H1 (cell line): Measurements from ENCODE around the gene BARX1. TPM values are rescaled to one million over a fixed set of nuclear protein-coding genes. Genes with fewer than 3 reads are reported as not detected.

ENCODE experiments used
- CTCF ChIA-PET: fragments of 300-600 bp; sonication (Branson Sonifier 250); formaldehyde crosslinking; loops from one replicate; lab custom pipeline; 2021; ENCODE audit not compliant: partially characterized antibody; lab: Charles Lee
- POLR2A ChIA-PET: fragments of 300-600 bp; sonication (Branson Sonifier 250); formaldehyde crosslinking; loops from one replicate; lab custom pipeline; 2021; ENCODE audit warnings: inconsistent platforms; ENCODE audit not compliant: partially characterized antibody; lab: Charles Lee
- DNase-seq, 2 experiments: peaks; one replicate each; pipeline versions ENCODE4 v3.0.0 to v3.0.0-alpha.2; 2010 to 2022; ENCODE audit warnings: low spot score in 2 of 2, low read depth in 1 of 2, mixed read lengths in 1 of 2
- FAIRE-seq: peaks from 2 replicates; lab custom pipeline; 2011; peaks lifted over from hg19 to GRCh38; lab: Jason Lieb, UNC
- H2AFZ ChIP-seq: 2 replicates; pipeline ENCODE4 v1.8.1; 2012; ENCODE audit warnings: low read length, inconsistent platforms
- H2AK5ac ChIP-seq: 2 replicates; pipeline ENCODE4 v1.6.1; 2013; ENCODE audit warnings: low read depth, low read length
- H2BK120ac ChIP-seq: replicated peaks from 2 replicates; pipeline ENCODE3; 2013; ENCODE audit warnings: low read depth, low read length, inconsistent platforms
- H2BK12ac ChIP-seq: 2 replicates; pipeline ENCODE4 v1.6.1; 2013; ENCODE audit warnings: low read depth, low read length
- H2BK15ac ChIP-seq: 2 replicates; pipeline ENCODE4 v1.6.1; 2013; ENCODE audit warnings: low read length
- H2BK20ac ChIP-seq: 2 replicates; pipeline ENCODE4 v1.6.1; 2013; ENCODE audit warnings: low read length
- H2BK5ac ChIP-seq: 2 replicates; pipeline ENCODE4 v1.6.1; 2013; ENCODE audit warnings: low read depth, low read length
- H3K14ac ChIP-seq: 2 replicates; pipeline ENCODE4 v1.6.1; 2013; ENCODE audit warnings: inconsistent platforms; ENCODE audit not compliant: insufficient read length
- H3K18ac ChIP-seq: 2 replicates; pipeline ENCODE4 v1.6.1; 2013; ENCODE audit warnings: low read length; ENCODE audit errors: extremely low read depth
- H3K23ac ChIP-seq: 2 replicates; pipeline ENCODE4 v1.6.1; 2013; ENCODE audit warnings: inconsistent platforms; ENCODE audit not compliant: insufficient read length
- H3K23me2 ChIP-seq: 2 replicates; pipeline ENCODE4 v1.6.1; 2013; ENCODE audit warnings: low read depth, low read length
- H3K27ac ChIP-seq: 2 replicates; pipeline ENCODE4 v1.6.1; 2011; ENCODE audit warnings: low read depth, low read length, inconsistent platforms
- H3K27me3 ChIP-seq, 4 experiments: replicated peaks in 1 of 4; 1 replicate in 1 of 4; 2 replicates in 3 of 4; pipeline versions ENCODE4 v1.6.1 to v1.8.1; 2011 to 2013; ENCODE audit warnings: low read length in 3 of 4, mild to moderate bottlenecking in 3 of 4, inconsistent platforms in 2 of 4, mixed read lengths in 2 of 4, moderate library complexity in 1 of 4; ENCODE audit not compliant: control insufficient read depth in 3 of 4, insufficient read depth in 3 of 4; ENCODE audit errors: extremely low read depth in 1 of 4
- H3K36me3 ChIP-seq, 4 experiments: 2 replicates each; pipeline versions ENCODE4 v1.6.1 to v1.8.1; 2011 to 2013; ENCODE audit warnings: mild to moderate bottlenecking in 4 of 4, low read length in 3 of 4, moderate library complexity in 2 of 4, control low read depth in 1 of 4, inconsistent platforms in 1 of 4; ENCODE audit not compliant: insufficient read depth in 4 of 4, control insufficient read depth in 2 of 4
- H3K4ac ChIP-seq: replicated peaks from 2 replicates; pipeline ENCODE3; 2013; ENCODE audit warnings: low read length, low read depth, mixed read lengths, inconsistent platforms; ENCODE audit not compliant: insufficient read length
- H3K4me1 ChIP-seq, 4 experiments: replicated peaks in 1 of 4; 1 replicate in 1 of 4; 2 replicates in 3 of 4; pipeline versions ENCODE4 v1.6.1 to v1.8.1; 2011 to 2013; ENCODE audit warnings: low read length in 3 of 4, inconsistent platforms in 2 of 4, mixed read lengths in 1 of 4; ENCODE audit not compliant: insufficient read depth in 4 of 4, control insufficient read depth in 3 of 4
- H3K4me2 ChIP-seq, 2 experiments: 2 replicates each; pipeline versions ENCODE4 v1.6.1 to v1.8.1; 2011 to 2013; ENCODE audit warnings: low read depth in 2 of 2, low read length in 2 of 2, control low read depth in 1 of 2, inconsistent platforms in 1 of 2, mild to moderate bottlenecking in 1 of 2; ENCODE audit not compliant: insufficient read depth in 1 of 2
- H3K4me3 ChIP-seq, 4 experiments: fragments of 200-600, 300-600 bp in 1 of 4; sonication (generic), shearing (Covaris generic), sonication (Bioruptor Twin) in 1 of 4; 2 replicates each; pipeline versions ENCODE4 v1.5.1 to v1.8.1; 2011 to 2016; ENCODE audit warnings: low read length in 4 of 4, low read depth in 3 of 4, control low read depth in 2 of 4, inconsistent platforms in 2 of 4, mild to moderate bottlenecking in 2 of 4, mixed read lengths in 1 of 4, moderate library complexity in 1 of 4; ENCODE audit not compliant: insufficient read depth in 2 of 4; ENCODE audit errors: extremely low read depth in 1 of 4
- H3K56ac ChIP-seq: replicated peaks from 2 replicates; pipeline ENCODE3; 2013; ENCODE audit warnings: low read depth, mild to moderate bottlenecking, mixed read lengths, low read length, inconsistent platforms; ENCODE audit not compliant: insufficient read length
- H3K79me1 ChIP-seq: 2 replicates; pipeline ENCODE4 v1.6.1; 2013; ENCODE audit warnings: low read depth, low read length, control low read depth
- H3K79me2 ChIP-seq, 2 experiments: 2 replicates each; pipeline versions ENCODE4 v1.6.1 to v1.8.1; 2012 to 2013; ENCODE audit warnings: low read length in 2 of 2, mild to moderate bottlenecking in 2 of 2, inconsistent platforms in 1 of 2; ENCODE audit not compliant: insufficient read depth in 2 of 2, control insufficient read depth in 1 of 2
- H3K9ac ChIP-seq, 4 experiments: replicated peaks in 1 of 4; 1 replicate in 1 of 4; 2 replicates in 3 of 4; pipeline versions ENCODE4 v1.6.1 to v1.8.1; 2011 to 2013; ENCODE audit warnings: low read depth in 3 of 4, low read length in 3 of 4, control low read depth in 2 of 4, mild to moderate bottlenecking in 2 of 4, moderate library complexity in 2 of 4, inconsistent platforms in 1 of 4; ENCODE audit errors: extremely low read depth in 1 of 4
- H3K9me3 ChIP-seq, 2 experiments: 2 replicates each; pipeline versions ENCODE4 v1.6.1 to v1.8.1; 2012 to 2013; ENCODE audit warnings: mild to moderate bottlenecking in 2 of 2, moderate library complexity in 2 of 2, control low read depth in 1 of 2, inconsistent platforms in 1 of 2, low read depth in 1 of 2, low read length in 1 of 2, mixed read lengths in 1 of 2; ENCODE audit not compliant: insufficient read depth in 2 of 2
- H4K20me1 ChIP-seq, 2 experiments: replicated peaks in 1 of 2; 2 replicates each; pipeline versions ENCODE3 to v1.8.1; 2011 to 2013; ENCODE audit warnings: inconsistent platforms in 2 of 2, low read length in 2 of 2, mild to moderate bottlenecking in 1 of 2; ENCODE audit not compliant: insufficient read depth in 2 of 2, control insufficient read depth in 1 of 2
- H4K5ac ChIP-seq: 2 replicates; pipeline ENCODE4 v1.6.1; 2013; ENCODE audit warnings: low read length, low read depth, mixed read lengths, inconsistent platforms; ENCODE audit not compliant: insufficient read length
- H4K8ac ChIP-seq: 2 replicates; pipeline ENCODE4 v1.8.0; 2013; ENCODE audit warnings: mild to moderate bottlenecking, moderate library complexity, low read length, inconsistent platforms; ENCODE audit not compliant: insufficient read depth; ENCODE audit errors: extremely low read depth
- H4K91ac ChIP-seq: replicated peaks from 2 replicates; pipeline ENCODE3; 2013; ENCODE audit warnings: low read length, mixed read lengths, inconsistent platforms; ENCODE audit not compliant: insufficient read length
- BACH1 ChIP-seq: IDR thresholded peaks from 2 replicates; pipeline ENCODE4 v1.6.1; 2012; ENCODE audit warnings: low read length, improper control_type of control experiment
- CEBPB ChIP-seq: IDR thresholded peaks from 2 replicates; pipeline ENCODE4 v1.6.1; 2012; ENCODE audit warnings: low read depth, low read length
- CHD1 ChIP-seq: IDR thresholded peaks from 2 replicates; pipeline ENCODE4 v1.6.1; 2012; ENCODE audit warnings: low read depth, low read length, improper control_type of control experiment
- CREB1 ChIP-seq: IDR thresholded peaks from 2 replicates; pipeline ENCODE4 v1.6.1; 2012; ENCODE audit warnings: inconsistent platforms
- CTCF ChIP-seq, 3 experiments: IDR thresholded peaks; 1 replicate in 2 of 3; 2 replicates in 1 of 3; pipeline versions ENCODE4 v1.5.1 to v1.6.1; 2011; ENCODE audit warnings: low read length in 3 of 3, mild to moderate bottlenecking in 3 of 3, inconsistent platforms in 2 of 3, low read depth in 1 of 3, moderate library complexity in 1 of 3; ENCODE audit not compliant: insufficient read depth in 1 of 3; ENCODE audit errors: control extremely low read depth in 1 of 3
- RAD21 ChIP-seq, 2 experiments: IDR thresholded peaks in 1 of 2; conservative IDR thresholded peaks in 1 of 2; 2 replicates each; pipeline ENCODE4 v1.6.1; 2011; ENCODE audit warnings: low read depth in 2 of 2, low read length in 2 of 2, improper control_type of control experiment in 1 of 2, inconsistent platforms in 1 of 2, mild to moderate bottlenecking in 1 of 2, moderate library complexity in 1 of 2
- WGBS, 2 experiments: shearing (Covaris generic) in 1 of 2; methylation state at CpG; one replicate each; pipeline versions ENCODE4 v1.1.6 to v1.1.7; 2013 to 2015; ENCODE audit warnings: low lambda C conversion rate in 2 of 2, mixed read lengths in 2 of 2, inconsistent platforms in 1 of 2, low coverage in 1 of 2, missing lambda C conversion rate in 1 of 2; ENCODE audit not compliant: insufficient replicate concordance in 2 of 2, insufficient coverage in 1 of 2, insufficient read length in 1 of 2; ENCODE audit errors: extremely low coverage in 1 of 2, missing lambda C conversion rate in 1 of 2; 5-methylcytosine and 5-hydroxymethylcytosine counted together
- polyA plus RNA-seq, 7 experiments: library from polyadenylated mRNA; depleted of rRNA in 3 of 7; stranded (reverse) in 5 of 7; unstranded in 2 of 7; fragments of >200 nt in 5 of 7; fragments of 200-250 nt in 2 of 7; gene quantifications; 1 replicate in 5 of 7; 2 replicates in 1 of 7; 4 replicates in 1 of 7; pipeline versions ENCODE4 v1.2.1 to v1.2.3, GENCODE V29; 2011 to 2013; ENCODE audit warnings: missing spikeins in 2 of 7, mixed read lengths in 2 of 7
- total RNA-seq: library from RNA; stranded (reverse); fragmentation: NEBNext Ultra II Directional; extraction: Animal tissue kit (Norgen Biotek cat#: 25700); gene quantifications from 2 replicates; pipeline ENCODE4 v1.2.1, GENCODE V29; 2021

The BARX1 gene
- total and polyA plus RNA-seq, 2 of the 8 experiments (the other 6 are each of a cell fraction or from before 2014, with no cell fraction given), result 0.79 to 2.6 TPM

GRCh38 chr9:94002316-94003140, 47.4 kb upstream of the BARX1 start:
- Histone ChIP-seq H3K79me1 (no peaks in the 10 kb centered on the region; the same call in 1 of the 2 replicates), H2AK5ac (no peak overlapping the region), H4K20me1 (no peaks in the 10 kb centered on the region), H4K8ac (no peak overlapping the region), H3K23ac (no peak overlapping the region), H2BK5ac (no peak overlapping the region), H3K4ac (no peak overlapping the region), H3K79me2 (no peaks in the 10 kb centered on the region), H4K5ac (no peak overlapping the region), H3K4me1 (peaks cover 0 to 2% (median under 1%) of the 10 kb centered on the region in 4 experiments; a peak in 2 of 7 replicates), H2BK120ac (no peak overlapping the region), H2BK12ac (no peak overlapping the region), H3K36me3 (no peaks in the 10 kb centered on the region), H3K9ac (no peak overlapping the region; a peak in 1 of 7 replicates), H3K27me3 (no peaks in the 10 kb centered on the region), H3K56ac (no peak overlapping the region), H2BK15ac (0 out of 2 replicates have a peak overlapping the region, but pooled peaks have one; percentile 10), H3K18ac (no peak overlapping the region), H3K9me3 (no peaks in the 10 kb centered on the region), H3K27ac (no peak overlapping the region), H3K14ac (no peak overlapping the region), H3K4me3 (no peak overlapping the region), H4K91ac (peak overlapping the region; percentile 42), H3K4me2 (no peak overlapping the region), H3K23me2 (no peaks in the 10 kb centered on the region), H2BK20ac (no peak overlapping the region), H2AFZ (peak overlapping the region; percentile 94; the same call in 1 of the 2 replicates)
- ChIA-PET POLR2A (interaction anchor here (1.4 kb wide), 1 partner anchor 9 kb away, joined by 4 read pairs; no protein-coding TSS in a partner anchor), CTCF (interaction anchor here (0.6 to 5.1 kb wide), 46 partner anchors 9 to 490 kb away, joined by 3 to 72 read pairs (median 4); no protein-coding TSS in a partner anchor)
- TF ChIP-seq CREB1, result 0 out of 2 replicates have a peak, but pooled peaks have one; percentile 31
- TF ChIP-seq CEBPB, result 0 out of 2 replicates have a peak, but pooled peaks have one; percentile 37
- TF ChIP-seq RAD21 (IDR thresholded peaks at IDR 0.05 in 1 of 2, conservative IDR thresholded peaks at IDR 0.05 in 1 of 2; ENCODE audit: low read depth in 2 of 2, low read length in 2 of 2), result peak; percentile 81 to 87
- peak in 2 of 3 experiments; percentile 87 to 89; a peak in 3 of 4 replicates for TF ChIP-seq CTCF (IDR thresholded peaks at IDR 0.05; ENCODE audit: control extremely low read depth in 1 of 3, insufficient read depth in 1 of 3, low read depth in 1 of 3, low read length in 3 of 3)
- TF ChIP-seq CHD1, result no peak
- TF ChIP-seq BACH1, result no peak
- peak in 1 of 2 experiments; percentile 75 for DNase-seq
- FAIRE-seq, result peak; percentile 88
- 31% methylated on average over 6 of the region's 6 CpGs; no CpG with 5 or more reads in 1 of the 2 experiments for WGBS, 2 experiments
